ENCODE results near the gene DNAI2.
A peak's percentile ranks its signal among the peaks of the same experiment; 100 is the strongest.
"Not testable (repeated sequence)": the region's sequence is repeated elsewhere in the genome, so short reads cannot be mapped to it uniquely, and the experiment has no call there.

Gene DNAI2

DNA sequence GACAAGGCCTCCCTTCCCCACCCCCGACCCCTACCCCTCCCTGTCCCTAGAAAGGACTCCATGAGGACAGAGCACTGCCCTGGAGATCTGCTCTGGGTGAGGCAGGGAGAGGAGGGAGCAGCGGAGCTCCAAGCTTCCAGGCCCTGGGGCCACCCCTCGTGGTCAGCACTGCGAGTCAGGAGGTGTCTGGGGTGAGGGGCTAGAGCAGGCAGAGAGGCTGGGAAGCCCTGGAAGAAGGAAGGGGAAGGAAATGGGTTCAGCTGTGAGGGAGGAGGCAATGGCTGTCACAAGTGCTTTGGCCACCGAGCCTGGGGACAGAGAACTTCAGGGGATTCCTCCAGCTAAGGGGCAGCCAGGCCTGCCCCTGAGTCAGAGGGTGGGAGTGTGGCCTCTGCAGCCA is 28.2 kb upstream of the DNAI2 start:
- no peak for DNase-seq

DNA sequence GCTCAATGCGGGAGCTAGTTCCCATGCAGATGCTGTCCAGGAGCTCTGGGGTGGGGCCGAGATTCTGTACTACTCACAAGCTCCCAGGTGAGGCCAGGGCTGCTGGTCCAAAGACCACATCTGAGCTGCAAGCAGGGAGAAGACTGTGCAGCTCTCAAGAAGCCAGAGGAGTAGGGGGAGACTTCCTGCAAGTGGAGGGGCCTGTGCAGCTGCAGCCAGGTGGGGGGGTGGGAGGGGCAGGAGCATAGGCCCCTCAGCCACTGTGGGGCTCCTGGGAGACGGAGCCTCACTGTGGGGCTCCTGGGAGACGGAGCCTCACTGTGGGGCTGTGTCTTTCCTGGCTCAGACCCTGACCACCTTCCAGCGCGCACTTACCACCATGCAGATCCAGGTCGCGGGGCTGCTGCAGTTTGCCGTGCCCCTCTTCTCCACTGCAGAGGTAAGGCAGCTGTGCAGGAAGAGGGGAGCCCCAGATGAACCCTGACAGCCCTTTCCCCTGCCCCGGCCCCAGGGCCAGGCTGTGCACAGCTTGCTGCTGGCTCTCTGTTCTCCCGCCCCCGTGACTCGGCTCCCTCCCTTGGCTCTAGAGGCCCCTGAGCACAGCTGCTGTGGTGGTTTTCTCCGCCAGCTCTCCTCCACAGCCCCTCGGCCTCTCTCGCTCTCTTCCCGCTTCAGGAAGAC is 24.3 kb upstream of the DNAI2 start:
- no peak for DNase-seq

DNA sequence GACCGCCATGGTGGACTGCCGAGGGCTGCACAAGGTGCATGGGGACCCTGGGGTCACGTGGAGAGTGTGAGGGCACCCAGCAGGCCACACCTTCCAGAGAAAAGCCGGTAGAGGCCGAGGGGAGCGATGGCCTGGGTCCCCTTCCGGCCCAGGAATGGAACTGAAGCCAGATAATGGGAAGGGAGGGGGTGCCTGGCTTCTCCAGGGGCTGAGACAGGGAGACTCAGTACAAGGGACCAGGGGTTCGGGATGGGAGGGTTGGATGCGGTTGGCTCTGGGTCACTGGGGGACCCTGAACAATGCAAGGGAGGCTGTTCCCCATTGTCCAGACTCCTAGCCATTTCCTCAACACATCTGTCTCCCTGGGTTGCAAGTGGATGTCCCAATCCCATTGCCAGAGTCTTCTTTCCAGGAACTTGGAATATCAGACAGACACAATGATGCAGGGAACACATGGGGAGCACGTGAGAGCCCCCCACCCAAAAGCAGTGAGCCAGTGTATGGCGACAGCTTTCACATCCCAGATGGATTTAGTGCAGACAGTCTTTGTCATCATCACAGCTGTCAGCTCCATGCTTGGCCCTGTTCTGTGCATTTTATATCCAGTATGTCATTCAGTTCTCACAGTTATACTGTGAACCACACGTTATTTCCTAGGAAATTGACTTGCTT is 23.6 kb upstream of the DNAI2 start:
- DNase-seq, result no peak

DNA sequence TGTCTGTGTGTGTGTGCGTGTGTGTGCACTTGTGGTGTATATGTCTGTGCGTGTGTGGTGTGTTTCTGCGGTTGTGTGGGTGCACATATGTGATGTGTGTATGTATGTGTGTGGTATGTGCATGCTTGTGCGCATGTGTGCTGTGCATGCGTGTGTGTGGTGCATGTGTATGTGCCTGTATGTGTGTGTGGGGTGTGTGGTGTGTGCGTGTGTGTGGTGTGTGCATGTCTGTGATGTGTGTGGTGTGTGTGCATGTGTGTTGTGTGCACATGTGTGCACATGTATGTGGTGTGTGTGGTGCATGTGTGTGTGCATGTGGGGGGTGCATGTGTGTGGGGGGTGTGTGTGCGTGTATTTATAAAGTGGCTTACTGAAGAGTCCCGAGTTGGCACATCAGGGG is 23.0 kb upstream of the DNAI2 start:
- no peak for DNase-seq

DNA sequence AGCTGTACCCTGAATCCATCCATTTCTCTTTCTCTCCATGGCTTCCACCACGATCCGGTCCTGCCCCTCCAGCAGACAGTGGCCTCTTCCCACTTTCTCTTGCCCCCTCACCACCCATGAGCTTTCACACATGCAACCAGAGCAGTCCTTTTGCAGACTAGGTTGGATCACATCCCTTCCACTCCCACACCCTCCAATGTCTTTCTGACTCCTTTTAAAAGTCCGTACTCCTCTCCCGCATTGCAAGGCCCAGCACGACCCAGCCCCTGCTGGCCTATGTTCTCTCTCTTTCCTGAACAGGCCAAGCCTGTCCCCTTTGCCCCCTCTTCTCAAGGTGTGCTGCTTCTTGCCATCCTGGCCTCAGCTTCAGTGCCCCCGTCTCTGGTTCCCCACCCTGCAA is 22.5 kb upstream of the DNAI2 start:
- DNase-seq, result no peak

DNA sequence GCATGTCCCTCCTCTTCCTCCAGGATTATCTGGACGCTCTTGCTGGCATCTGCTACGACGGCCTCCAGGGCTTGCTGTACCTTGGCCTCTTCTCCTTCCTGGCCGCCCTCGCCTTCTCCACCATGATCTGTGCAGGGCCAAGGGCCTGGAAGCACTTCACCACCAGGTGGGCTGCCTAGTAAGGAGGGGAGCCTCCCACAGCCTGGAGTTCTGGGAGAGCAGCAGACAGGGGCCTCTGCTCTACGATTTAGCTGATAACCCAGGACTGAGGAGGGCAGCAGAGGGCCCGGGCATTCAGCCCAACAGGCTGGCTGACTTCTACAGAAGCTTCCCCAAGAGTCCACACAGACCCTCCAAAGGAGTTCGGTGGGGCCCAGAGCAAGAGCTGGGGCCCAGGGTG is 21.8 kb upstream of the DNAI2 start:
- DNase-seq, result no peak

DNA sequence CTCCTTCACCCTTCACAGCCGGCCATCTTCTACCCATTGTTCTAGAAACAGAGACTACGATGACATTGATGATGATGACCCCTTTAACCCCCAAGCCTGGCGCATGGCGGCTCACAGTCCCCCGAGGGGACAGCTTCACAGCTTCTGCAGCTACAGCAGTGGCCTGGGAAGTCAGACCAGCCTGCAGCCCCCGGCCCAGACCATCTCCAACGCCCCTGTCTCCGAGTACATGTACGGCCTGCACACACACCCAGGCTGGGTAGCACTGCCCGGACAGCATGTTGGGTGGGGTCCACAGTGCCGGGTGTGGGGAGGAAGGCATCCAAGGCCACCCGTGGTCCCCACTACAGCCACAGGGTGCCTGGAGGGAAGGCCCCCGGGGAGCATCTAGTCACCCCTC is 21.0 kb upstream of the DNAI2 start:
- DNase-seq, result no peak

DNA sequence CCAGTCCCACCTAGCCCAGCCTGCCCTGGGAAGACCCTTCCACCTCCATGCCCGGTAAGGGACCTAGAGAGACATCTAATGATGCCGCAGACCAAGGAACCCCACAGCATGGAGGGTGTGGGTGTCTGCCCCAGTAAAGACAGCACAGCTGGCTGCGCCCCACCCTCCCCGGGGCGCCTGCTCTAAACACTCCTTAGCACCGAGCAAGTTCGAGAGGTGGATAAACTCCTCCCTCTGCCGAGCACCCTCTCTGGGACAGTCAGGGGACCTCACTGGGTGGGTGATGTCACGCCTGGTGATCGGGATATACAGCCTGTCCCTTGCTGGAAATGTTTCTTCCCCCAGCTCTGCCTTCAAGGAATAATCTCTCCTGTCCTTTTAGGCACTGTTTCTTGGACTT is 16.7 kb upstream of the DNAI2 start:
- no peak for DNase-seq

DNA sequence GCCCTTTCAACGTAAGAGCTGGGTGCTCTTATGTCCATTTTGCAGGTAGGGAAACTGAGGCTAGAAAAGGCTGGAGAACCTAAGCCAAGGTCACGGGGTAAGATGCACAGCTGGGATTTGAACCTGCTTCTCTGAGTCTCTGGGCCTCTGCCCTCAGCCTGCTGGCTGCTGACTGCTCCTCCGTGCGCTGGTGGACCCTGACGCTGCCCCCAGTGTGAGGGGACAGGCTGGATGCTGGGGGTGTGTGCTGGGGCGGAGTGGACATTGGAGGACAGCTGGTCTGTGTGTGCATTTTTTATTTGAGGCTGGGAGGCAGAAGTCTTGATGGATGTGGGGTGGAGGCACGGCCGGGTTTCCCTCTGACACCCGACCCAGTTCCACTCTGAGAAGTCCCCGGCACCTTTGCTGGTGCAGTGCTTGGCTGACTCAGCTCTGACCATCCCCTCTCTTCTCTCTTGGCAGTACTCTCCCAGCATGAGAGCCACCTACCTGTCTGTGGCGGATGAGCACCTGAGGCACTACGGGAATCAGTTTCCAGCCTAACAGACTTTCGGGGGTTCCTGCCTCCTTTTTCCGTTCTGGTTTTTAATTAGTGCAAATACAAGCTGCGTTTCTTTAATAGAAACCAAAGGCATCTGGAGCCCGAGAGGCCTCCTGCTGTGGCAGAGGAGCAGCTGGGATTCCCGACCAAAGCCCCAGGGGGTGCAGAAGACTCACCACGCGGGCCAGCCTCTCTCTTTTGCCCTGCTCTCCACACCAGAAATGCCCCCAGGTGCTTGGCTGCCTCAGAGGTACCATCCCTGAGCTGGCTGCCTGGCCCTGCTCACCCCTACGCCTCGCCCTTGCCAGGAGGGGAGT is 14.1 kb upstream of the DNAI2 start:
- DNase-seq, result no peak

DNA sequence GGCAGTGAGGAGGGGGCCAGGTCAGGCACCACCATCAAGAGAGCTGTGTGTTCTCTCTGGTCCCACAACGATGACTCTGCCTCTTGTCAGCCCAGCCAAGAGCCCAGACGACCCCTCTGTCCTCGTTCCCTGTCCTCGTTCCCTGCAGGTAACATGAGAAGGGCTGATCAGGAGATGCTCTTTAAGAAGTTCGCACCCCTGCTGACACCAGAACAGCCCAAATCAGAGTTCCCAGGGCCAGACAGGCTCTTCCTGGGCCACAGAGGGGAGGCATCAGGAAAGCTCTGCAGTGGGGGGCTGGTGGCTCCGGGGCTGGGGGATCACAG is 13.5 kb upstream of the DNAI2 start:
- no peak for DNase-seq

DNA sequence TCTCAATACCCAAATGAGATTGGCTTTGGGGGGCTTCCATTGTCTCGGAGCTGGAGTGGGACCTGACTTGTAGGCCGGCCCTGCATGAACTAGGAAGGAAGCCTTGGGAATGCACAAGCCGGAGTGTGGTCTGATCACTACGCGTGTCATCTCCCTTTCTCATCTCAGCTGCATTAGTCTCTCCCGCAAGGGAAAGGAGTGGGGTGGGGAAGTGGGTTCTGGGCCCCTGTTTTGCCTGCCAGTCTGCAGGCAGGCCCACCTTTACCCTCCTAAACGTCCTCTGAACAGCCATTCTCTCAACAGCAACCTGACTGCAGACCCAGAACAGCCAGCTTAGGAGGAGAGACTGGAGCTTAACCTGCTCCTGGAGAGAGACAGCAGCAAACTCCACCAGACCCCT is 11.4 kb upstream of the DNAI2 start:
- DNase-seq, result no peak

DNA sequence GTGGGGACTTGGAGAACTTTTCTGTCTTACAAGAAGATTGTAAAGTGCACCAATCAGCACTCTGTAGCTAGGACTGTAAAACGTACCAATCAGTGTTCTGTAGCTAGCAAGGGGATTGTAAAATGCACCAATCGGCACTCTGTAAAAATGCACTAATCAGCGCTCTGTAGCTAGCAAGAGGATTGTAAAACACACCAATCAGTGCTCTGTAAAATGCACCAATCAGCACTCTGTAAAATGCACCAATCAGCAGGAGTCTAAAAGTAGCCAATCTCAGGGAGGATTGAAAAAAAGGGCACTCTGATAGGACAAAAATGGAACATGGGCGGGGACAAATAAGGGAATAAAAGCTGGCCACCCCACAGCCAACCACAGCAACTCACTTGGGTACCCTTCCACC is 7.0 kb upstream of the DNAI2 start:
- DNase-seq, result not testable (repeated sequence)

DNA sequence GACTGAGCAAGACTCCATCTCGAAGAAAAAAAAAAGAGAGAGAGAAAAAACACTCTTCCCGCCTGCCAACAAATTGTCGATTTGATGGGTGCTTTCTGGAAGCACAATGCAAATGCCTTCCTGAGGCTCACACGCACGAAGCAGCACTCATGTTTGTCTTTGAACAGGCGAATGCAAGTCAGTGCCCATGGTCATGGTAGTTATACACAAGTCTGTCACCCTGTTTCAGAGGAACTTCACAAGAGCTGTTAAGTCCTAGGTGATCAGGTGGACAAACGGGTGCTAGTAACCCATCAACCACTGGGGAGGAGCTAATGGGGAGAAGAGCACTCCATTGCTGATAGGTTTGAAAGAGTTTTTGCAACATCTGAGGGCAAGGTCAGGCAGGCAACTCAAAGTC is 6.5 kb upstream of the DNAI2 start:
- DNase-seq, result no peak

DNA sequence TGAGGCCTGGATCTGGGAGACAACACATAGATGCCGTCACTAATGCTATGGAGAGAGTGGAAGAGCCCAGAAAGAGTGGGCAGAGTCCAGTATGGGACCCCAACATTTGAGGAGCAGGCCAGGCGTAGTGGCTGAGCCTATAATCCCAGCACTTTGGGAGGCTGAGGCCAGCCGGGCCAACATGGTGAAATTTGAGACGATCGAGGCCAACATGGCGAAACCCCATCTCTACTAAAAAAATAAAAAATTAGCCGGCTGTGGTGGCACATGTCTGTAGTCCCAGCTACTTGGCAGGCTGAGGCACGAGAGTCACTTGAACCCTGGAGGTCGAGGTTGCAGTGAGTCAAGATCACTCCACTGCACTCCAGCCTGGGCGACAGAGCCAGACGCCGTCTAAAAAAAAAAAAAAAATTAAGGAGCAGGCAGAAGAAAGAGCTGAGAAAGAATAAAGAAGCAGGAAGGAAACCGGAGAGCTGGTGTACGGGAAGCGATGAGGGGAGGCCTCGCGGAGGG is 6.0 kb upstream of the DNAI2 start:
- DNase-seq, result no peak

DNA sequence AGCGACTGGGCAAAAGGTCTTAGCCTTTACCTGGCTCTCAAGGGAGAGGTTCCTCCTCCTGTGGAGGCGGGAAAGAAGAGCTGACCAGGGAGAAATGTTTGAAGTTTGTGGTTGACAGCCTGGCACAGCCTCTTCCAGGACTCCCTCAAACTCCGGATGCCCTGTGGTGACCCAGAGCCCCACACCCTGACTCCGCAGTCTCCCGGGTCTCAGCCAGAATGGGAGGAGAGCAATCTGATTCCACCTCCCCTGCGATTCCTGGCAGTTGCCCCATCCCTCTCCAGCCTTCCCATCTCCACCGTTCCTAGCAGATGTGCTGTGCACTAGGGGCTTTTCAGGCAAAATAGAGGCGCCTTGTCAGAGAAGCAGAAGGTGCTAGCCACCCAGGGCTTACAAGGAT is 5.5 kb upstream of the DNAI2 start:
- DNase-seq, result no peak

DNA sequence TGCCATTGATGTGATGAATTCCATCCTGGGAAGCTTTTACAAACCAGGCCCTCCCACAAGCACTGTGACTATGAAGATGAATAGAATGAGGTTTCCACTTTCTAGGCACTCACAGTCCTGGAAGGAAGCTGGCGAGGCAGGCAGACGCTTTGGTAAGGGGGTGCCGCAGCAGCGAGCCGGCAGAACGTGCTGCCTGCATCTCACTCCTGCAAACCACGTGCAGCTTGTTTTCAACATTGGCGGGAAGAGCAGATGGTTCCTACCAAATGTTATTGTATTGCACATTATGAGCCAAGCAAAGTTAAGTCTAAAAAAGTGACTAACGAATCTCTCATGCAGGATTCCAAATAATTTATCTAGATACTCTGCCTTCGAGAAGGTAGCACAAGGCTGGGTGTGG is 3.7 kb upstream of the DNAI2 start:
- no peak for DNase-seq

DNA sequence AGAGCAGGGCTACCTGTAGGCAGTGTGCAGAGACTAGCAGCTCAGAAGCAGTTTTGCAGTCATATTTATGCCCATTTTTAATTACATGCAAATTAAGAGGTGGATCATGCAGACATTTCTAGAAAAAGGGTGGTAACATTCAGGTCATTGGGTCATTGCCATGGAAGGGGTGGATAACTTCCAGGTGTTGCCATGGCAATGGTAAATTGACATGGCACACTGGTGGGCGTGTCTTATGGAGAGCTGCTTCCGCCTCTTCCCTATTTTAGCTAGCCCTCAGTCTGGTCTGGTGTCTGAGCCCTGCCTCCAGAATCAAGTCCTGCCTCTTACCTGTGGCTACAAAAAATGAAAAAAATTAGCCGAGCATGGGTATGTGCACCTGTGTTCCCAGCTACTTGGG is 2.8 kb upstream of the DNAI2 start:
- DNase-seq, result peak; percentile 20

DNA sequence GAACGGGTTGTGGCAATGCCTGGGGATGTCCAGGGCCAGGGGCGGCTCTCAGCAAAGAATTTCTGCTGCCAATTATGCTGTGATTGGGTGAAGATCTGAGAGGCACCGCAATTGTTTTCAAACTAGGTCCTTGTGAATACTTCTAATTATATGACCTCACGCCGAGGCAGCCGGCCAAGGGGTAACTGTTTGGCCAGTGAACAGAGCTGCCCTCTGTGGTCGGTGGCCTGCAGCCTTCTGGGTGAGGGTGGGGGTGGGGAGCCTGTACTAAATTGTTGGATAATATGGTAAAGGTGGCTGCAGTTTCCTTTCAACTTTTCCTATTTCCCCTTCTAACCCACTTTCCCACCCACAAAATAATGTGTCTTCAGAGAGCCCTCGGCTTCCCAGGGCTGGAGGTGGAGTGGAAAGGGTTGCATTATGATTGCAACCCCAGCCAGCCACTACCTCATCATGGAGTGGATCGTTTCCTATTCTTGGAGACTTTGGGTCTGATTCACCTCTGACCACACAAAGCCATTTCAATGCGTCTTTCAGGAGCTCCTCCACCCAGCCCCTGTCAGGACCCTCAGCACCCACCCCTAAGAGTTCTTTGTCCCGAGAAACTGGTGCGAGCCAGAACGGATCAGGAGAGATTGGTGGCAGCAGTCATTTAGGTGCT is 2.0 kb upstream of the DNAI2 start:
- DNase-seq, result no peak

DNA sequence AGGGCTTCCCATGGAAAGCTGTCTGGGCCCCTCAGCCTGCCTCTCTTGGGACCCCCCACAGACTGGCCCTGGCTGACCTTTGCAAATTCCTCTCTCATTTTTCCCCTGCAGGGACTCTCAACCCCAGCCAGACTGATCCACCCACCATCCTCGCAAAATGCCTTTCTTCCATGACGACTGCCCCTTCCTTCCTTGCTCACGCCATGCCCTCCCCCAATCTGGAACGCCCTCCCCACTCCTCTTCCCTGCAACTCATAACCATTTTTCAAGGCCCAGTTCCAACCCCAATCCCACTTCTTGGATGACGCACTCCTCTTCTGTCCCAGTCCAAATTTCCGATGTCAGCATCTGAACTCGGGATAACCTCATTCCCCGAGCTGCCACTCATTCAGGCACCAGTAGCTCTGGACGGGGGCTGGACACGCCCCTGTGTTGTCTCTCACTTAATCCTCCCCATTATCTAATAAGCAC is 1.3 kb upstream of the DNAI2 start:
- DNase-seq, result no peak

DNA sequence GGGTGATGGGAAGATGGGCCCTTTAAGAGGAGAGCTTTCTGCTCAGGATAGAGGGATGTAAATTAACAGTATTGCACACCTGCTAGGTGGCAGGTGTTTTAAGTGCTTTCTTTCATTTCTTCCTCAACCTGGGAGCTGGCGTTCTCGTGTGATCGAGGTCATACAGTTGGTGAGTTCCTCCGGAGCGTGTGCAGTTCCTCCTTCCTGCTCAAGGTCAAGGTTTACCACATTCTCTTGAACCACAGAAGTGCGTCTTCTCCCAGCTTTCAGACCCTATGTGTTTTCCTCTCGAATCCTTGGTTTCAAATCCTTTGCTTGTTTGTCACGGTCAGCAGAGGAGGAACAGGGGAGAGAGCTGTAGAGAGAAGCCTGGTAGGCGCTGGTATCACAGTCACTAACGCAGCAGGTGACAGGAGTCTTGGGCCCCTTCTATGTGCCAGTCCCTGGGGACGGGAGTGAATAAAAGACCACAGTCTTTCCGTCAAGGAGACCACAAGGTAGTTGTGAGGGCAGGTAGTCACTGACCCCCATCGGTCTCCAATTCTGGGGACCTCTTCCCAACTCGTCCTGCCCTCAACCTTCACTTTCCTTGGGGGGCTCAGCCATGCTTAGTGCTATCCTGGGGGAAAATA is 791 bp downstream of the DNAI2 start:
- peak; percentile 34 for DNase-seq

DNA sequence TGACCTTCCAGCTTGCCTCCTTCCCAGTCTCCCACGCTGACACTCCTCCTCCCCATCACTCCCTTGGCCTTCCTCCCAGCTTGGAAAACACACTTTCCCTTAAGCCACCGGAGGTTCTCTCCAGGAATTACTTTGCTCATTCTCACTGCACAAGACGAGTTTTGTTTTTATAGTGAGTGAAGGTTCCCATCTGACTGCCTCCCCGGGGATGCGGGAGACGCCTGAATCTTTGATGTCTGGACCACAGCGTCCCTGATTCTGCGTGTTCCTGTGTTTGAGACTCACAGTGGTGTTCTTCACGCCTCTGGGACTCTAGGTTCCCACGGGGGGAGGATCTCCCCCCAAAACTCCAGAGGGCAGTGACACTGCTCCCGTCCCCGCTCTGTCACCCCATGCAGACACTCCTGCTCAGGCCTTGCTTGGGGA is 2.0 kb downstream of the DNAI2 start:
- no peak for DNase-seq

DNA sequence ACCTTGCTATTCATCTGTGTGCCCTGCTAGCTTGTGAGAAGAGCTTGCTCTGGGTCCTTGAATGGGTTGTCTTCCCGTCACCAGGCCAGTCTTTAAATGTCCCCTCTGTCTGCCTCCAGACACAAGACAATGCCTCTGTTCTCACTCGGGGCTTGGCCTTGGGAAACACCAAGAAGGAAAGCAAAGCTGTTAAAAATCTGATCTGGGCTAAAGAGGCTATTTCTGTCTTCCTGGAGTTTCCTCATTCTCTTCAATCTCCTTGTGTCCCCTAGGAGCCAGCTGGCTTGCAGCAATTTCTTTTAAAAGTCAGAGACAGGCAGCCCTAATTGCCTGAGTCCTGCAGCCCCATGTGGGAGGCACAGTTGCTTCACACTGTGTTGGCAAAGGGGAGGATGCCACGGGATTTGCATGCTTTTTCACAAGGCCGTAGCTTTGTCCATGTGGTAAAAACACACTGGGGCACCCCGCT is 2.5 kb downstream of the DNAI2 start:
- peak; percentile 69 for DNase-seq

DNA sequence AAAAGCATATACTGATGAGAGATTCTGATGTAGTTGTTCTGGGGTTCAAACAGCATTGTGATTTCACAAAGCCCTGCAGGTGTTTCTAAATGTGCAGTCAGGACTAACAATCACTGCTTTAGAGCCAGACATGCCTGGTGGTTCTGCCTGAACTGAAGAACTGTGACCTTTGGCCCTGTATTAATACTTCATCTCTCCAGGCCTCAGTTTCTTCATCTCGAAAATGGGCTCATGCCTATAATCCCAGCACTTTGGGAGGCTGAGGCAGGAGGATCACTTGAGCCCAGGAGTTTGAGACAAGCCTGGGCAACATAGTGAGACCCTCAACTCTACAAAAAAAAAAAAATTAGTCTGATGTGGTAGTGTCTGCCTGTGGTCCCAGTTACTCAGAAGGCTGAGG is 3.9 kb downstream of the DNAI2 start:
- no peak for DNase-seq
